ENCODE measurements around the gene GALT. TPM values are rescaled to one million over a fixed set of nuclear protein-coding genes. Genes with fewer than 3 reads are reported as not detected.

The GALT gene
- total and polyA plus RNA-seq, 3 experiments from 2014 or later, result 41.7 to 43.0 (median 42.8) TPM

DNA sequence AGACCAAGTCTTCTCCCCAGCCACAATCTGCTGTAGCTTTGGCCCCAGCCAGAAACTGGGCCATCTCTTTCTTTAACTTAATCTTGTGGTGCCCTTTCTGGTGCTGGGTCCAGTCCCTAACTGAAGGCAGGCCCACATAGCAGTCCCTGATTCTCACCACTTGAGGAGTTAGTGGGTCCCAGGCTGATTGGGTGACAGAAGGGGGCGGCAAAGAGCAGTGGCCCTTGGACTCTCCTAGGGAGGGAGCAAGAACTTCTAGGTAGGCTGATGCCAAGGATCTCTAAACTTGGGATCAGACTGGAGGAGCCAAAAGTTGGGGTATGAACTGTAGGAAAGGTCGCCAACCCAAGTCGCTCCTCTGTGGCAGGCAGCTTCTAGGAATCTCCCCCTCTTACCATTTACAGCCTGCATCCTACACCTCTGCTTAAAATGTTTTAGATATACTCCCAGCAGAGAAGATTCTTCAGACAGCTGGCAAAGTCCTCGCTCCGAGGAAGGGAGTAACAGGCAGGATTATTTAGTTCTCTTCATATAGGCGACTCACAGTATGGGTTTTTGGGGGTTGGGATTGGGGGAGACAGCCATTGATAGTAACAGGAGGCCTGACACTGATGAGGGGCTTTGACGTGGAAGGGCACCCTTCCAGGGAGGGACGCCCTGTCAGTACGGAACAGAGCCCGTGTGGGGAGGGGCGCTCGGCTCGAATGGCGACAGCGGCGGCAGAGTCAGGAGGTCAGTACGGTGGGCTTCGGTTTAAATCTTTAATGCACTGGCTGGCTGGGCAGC lies 18.0 kb downstream of the GALT start:
- peak; percentile 59 to 80 (median 70) for DNase-seq
- Histone ChIP-seq H3K4me1 (ENCODE audit: insufficient read depth, low read length) (peaks cover 48% of the 10 kb centered on the region), H3K27me3 (ENCODE audit: insufficient read depth, low read length, poor library complexity, severe bottlenecking) (no peaks in the 10 kb centered on the region), H3K9me3 (ENCODE audit: low read length) (no peaks in the 10 kb centered on the region), H3K4me3 (ENCODE audit: low read length) (peak overlapping the region; percentile 65), H3K27ac (ENCODE audit: low read depth, low read length) (peak overlapping the region; percentile 43), H3K36me3 (ENCODE audit: insufficient read depth, low read length) (peaks cover 7% of the 10 kb centered on the region)
- POLR2A ChIA-PET, result interaction anchor here (0.6 to 3.0 kb wide), 7 partner anchors 9 to 52 kb away, joined by 3 to 20 read pairs (median 3); partner anchors contain the start of genes DCTN3, GALT, RPP25L and SIGMAR1
- Mint-ChIP-seq H3K9me3 (peaks cover 0 to 5% (median 4%) of the 10 kb centered on the region in 5 donors), H3K4me3 (peak overlapping the region; percentile 82 to 97 (median 89)), H3K27me3 (peaks cover 0 to 4% of the 10 kb centered on the region in 2 donors), H3K27ac (peak overlapping the region; percentile 87 to 99 (median 96)), H3K36me3 (peaks cover 5 to 21% (median 13%) of the 10 kb centered on the region in 3 donors), H3K4me1 (peaks cover 34 to 55% (median 41%) of the 10 kb centered on the region in 3 donors)
- CTCF ChIA-PET, result interaction anchor here (1.1 to 5.0 kb wide), 10 partner anchors 9 to 61 kb away, joined by 3 to 54 read pairs (median 8); partner anchors contain the start of genes GALT, IL11RA and SIGMAR1

DNA sequence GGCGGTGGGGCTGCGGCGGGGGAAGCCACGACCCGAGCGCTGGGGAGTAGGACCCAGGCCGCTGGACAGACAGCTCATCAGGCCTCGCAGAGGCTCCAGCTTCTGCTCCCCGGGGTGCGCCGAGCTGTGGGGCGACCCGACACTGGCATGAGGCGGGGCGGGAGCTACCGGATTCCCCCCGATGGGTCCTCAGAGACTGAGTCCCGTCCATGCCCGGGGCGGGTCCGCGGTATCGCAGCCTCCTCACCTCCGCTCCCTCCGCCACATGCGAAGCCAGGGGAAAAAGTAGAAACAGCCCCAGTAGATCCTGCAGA lies 18.5 kb downstream of the GALT start:
- ChIA-PET POLR2A (interaction anchor here (0.6 to 3.0 kb wide), 6 partner anchors 9 to 53 kb away, joined by 3 to 20 read pairs (median 3); partner anchors contain the start of genes DCTN3, GALT and RPP25L), CTCF (interaction anchor here (1.1 to 5.0 kb wide), 9 partner anchors 9 to 48 kb away, joined by 3 to 54 read pairs (median 10); partner anchors contain the start of genes GALT, IL11RA and SIGMAR1)
- Mint-ChIP-seq H3K36me3 (peaks cover 5 to 20% (median 13%) of the 10 kb centered on the region in 3 donors), H3K27me3 (peaks cover 0 to 4% of the 10 kb centered on the region in 2 donors), H3K4me1 (peaks cover 34 to 55% (median 41%) of the 10 kb centered on the region in 3 donors), H3K4me3 (peak overlapping the region; percentile 82 to 97 (median 89)), H3K27ac (peak overlapping the region; percentile 87 to 99 (median 97)), H3K9me3 (peaks cover 0 to 9% (median 4%) of the 10 kb centered on the region in 5 donors)
- no peak for DNase-seq
- H3K4me3 ChIP-seq (ENCODE audit: low read length), result peak overlapping the region; percentile 65
- no peaks in the 10 kb centered on the region for H3K9me3 ChIP-seq (ENCODE audit: low read length)
- H3K27ac ChIP-seq (ENCODE audit: low read depth, low read length), result peak overlapping the region; percentile 43
- H3K27me3 ChIP-seq (ENCODE audit: insufficient read depth, low read length, poor library complexity, severe bottlenecking), result no peaks in the 10 kb centered on the region
- peaks cover 4% of the 10 kb centered on the region for H3K36me3 ChIP-seq (ENCODE audit: insufficient read depth, low read length)
- peaks cover 48% of the 10 kb centered on the region for H3K4me1 ChIP-seq (ENCODE audit: insufficient read depth, low read length)

DNA sequence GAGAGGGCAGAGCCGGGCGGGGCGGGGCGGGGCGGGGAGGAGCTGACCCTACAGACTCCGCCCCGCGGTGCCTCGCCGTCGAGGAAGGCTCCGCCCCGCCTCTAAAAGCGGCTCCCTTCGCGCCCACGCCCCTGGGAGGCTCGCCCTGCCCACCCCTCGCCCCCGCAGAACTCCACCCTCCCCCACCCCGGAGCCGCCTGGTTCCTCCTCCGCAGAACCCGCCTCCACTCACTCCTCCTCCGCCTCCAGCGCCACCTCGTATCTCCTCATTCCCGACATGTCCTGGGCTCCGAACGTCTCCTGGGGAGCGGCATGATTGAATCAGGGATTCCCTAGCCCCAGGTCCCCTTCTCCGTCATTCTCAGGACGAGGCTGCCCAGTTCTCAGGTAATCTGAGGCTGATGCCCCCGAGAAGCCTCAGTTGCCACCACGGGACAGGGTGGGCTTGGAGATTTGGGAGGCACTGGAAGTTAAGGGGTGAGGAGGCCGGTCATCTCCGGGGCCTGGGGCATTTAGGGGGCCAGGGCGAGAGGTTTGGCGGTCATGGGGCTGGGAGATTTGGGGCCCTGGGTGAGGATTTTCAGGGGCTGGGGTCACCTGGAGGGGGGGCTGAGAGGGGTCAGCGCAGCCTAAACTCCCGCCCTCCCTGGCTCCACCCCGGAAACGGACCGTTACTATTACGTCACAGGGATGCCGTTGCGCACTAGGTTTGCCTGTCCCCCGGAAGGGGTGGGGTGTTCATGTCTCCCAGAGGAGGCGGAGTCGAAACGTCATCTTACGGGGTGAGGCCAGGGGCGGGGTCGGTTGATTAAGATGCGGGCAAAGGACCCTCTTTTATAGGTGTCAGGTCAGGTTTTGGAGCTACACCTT lies 19.1 kb downstream of the GALT start:
- Histone ChIP-seq H3K4me1 (ENCODE audit: insufficient read depth, low read length) (peaks cover 48% of the 10 kb centered on the region), H3K27ac (ENCODE audit: low read depth, low read length) (peak overlapping the region; percentile 96), H3K9me3 (ENCODE audit: low read length) (no peaks in the 10 kb centered on the region), H3K36me3 (ENCODE audit: insufficient read depth, low read length) (no peaks in the 10 kb centered on the region), H3K27me3 (ENCODE audit: insufficient read depth, low read length, poor library complexity, severe bottlenecking) (no peaks in the 10 kb centered on the region), H3K4me3 (ENCODE audit: low read length) (peak overlapping the region; percentile 87)
- H3K9me3 Mint-ChIP-seq, result peaks cover 0 to 11% (median 4%) of the 10 kb centered on the region in 5 donors
- peak overlapping the region; percentile 82 to 97 (median 89) for H3K4me3 Mint-ChIP-seq
- peak overlapping the region; percentile 87 to 99 (median 98) for H3K27ac Mint-ChIP-seq
- peak; percentile 84 to 93 (median 86) for DNase-seq
- POLR2A ChIA-PET, result interaction anchor here (0.7 to 3.0 kb wide), 5 partner anchors 19 to 53 kb away, joined by 3 to 20 read pairs (median 3); partner anchors contain the start of genes DCTN3, GALT and RPP25L
- H3K4me1 Mint-ChIP-seq, result peaks cover 34 to 55% (median 41%) of the 10 kb centered on the region in 3 donors
- peaks cover 5 to 14% (median 13%) of the 10 kb centered on the region in 3 donors for H3K36me3 Mint-ChIP-seq
- CTCF ChIA-PET, result interaction anchor here (1.1 to 5.0 kb wide), 9 partner anchors 10 to 49 kb away, joined by 3 to 54 read pairs (median 10); partner anchors contain the start of genes GALT, IL11RA and SIGMAR1
- peaks cover 0 to 4% of the 10 kb centered on the region in 2 donors for H3K27me3 Mint-ChIP-seq

DNA sequence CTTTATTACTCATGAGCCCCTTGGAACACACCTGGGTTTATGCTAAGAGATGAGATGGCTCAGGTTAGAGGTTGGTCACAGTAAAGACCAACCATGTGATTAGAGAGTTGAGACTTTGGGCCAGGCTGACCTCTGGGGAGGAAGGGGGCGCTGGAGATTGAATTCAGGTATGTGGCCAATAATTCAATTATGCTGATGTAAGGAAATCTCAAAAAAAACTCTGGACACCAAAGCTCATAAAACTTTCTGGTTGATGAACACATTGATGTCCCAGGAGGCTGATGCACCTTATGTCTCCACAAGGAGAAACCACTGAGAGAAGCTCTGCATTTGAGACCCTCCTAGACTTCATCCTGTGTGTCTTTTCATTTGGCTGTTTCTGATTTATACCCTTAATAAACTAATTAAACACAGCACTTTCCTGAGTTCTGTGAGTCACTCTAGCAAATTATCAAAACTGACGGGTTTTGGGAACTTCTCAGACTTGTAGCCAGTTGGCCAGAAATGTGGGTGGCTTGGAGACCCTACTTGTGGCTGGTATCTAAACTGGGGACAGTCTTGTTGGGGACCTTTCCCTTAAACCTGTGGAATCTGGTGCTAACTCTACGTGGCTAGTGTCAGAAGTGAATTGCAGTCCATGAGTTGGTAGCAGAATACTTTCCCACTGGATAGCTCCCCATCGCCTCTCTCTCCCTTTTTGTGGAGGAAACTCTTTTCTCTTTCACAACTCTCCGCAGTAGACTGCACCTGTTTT lies 23.5 kb downstream of the GALT start:
- ChIA-PET POLR2A (no interaction called here), CTCF (interaction anchor here (1.0 to 1.6 kb wide), 2 partner anchors 33 to 377 kb away, joined by 4 to 5 read pairs; no protein-coding TSS in a partner anchor)
- H3K27me3 Mint-ChIP-seq, result peaks cover 0 to 6% of the 10 kb centered on the region in 2 donors

DNA sequence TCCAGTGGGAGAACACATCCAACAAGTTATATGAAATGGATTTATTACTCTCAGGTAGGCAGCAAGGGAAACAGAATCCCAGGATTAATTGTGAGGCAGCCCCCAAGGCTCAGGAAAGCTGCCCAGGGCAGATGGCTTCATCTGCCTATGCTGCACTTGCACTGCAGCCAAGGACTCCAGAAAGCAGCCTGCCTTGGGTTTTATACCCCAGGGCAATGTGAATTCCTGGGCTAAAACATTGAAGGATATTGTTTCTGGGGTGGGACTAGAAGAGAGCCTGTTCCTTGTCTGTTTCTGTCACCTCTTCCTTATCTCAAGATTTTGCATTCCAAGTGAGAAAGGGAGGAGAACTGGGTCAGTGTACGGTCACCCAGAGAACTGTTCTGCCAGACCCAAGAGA lies 24.8 kb downstream of the GALT start:
- Histone ChIP-seq H3K4me3 (ENCODE audit: low read length) (no peak overlapping the region), H3K27me3 (ENCODE audit: insufficient read depth, low read length, poor library complexity, severe bottlenecking) (no peaks in the 10 kb centered on the region), H3K36me3 (ENCODE audit: insufficient read depth, low read length) (no peaks in the 10 kb centered on the region), H3K4me1 (ENCODE audit: insufficient read depth, low read length) (peaks cover under 1% of the 10 kb centered on the region), H3K27ac (ENCODE audit: low read depth, low read length) (no peak overlapping the region), H3K9me3 (ENCODE audit: low read length) (no peaks in the 10 kb centered on the region)
- Mint-ChIP-seq H3K27me3 (peaks cover 0 to 2% of the 10 kb centered on the region in 2 donors), H3K4me3 (no peak overlapping the region), H3K4me1 (peaks cover 0 to 9% (median 2%) of the 10 kb centered on the region in 3 donors), H3K27ac (no peak overlapping the region), H3K36me3 (peaks cover 4 to 6% (median 5%) of the 10 kb centered on the region in 3 donors), H3K9me3 (peaks cover 0 to 11% (median 4%) of the 10 kb centered on the region in 5 donors)
- ChIA-PET CTCF (no interaction called here), POLR2A (no interaction called here)
- no peak for DNase-seq

More for the DNA sequence above, 23.5 kb downstream of the GALT start:
- no peaks in the 10 kb centered on the region for H3K9me3 ChIP-seq (ENCODE audit: low read length)
- Mint-ChIP-seq H3K4me1 (peaks cover 5 to 16% (median 6%) of the 10 kb centered on the region in 3 donors), H3K36me3 (peaks cover 4 to 6% (median 5%) of the 10 kb centered on the region in 3 donors), H3K27ac (peak overlapping the region in 2 of 8 donors; percentile 8 to 30), H3K9me3 (peaks cover 0 to 11% (median 4%) of the 10 kb centered on the region in 5 donors), H3K4me3 (no peak overlapping the region)
- no peaks in the 10 kb centered on the region for H3K36me3 ChIP-seq (ENCODE audit: insufficient read depth, low read length)
- no peak overlapping the region for H3K4me3 ChIP-seq (ENCODE audit: low read length)
- no peak for DNase-seq
- no peak overlapping the region for H3K27ac ChIP-seq (ENCODE audit: low read depth, low read length)
- peaks cover 9% of the 10 kb centered on the region for H3K4me1 ChIP-seq (ENCODE audit: insufficient read depth, low read length)
- no peaks in the 10 kb centered on the region for H3K27me3 ChIP-seq (ENCODE audit: insufficient read depth, low read length, poor library complexity, severe bottlenecking)

DNA sequence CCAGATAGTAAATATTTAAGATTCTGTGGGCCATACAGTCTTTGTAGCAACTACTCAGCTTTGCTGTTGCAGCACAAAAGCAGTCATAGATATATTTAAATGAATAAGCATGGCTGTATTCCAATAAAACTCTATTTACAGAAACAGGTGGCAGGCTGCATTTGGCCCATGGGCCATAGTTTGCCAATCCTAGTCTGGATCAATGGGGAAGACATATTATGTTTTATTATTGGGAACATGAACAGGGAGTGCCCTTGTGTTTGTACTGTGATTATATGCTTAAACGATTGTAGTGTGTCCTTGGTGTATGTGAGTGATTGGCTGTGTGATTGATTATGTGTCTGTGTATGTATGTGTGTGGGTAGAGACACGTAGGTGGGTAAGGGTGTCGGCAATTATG lies 28.0 kb downstream of the GALT start:
- Mint-ChIP-seq H3K9me3 (peaks cover 0 to 7% (median 0%) of the 10 kb centered on the region in 5 donors), H3K36me3 (peaks cover 0 to under 1% (median 0%) of the 10 kb centered on the region in 3 donors), H3K4me3 (no peak overlapping the region), H3K4me1 (no peaks in the 10 kb centered on the region), H3K27ac (peak overlapping the region in 1 of 8 donors; percentile 90), H3K27me3 (peaks cover 0 to 3% of the 10 kb centered on the region in 2 donors)
- POLR2A ChIA-PET, result no interaction called here
- DNase-seq, result no peak
- Histone ChIP-seq H3K27ac (ENCODE audit: low read depth, low read length) (no peak overlapping the region), H3K27me3 (ENCODE audit: insufficient read depth, low read length, poor library complexity, severe bottlenecking) (no peaks in the 10 kb centered on the region), H3K4me3 (ENCODE audit: low read length) (no peak overlapping the region), H3K4me1 (ENCODE audit: insufficient read depth, low read length) (no peaks in the 10 kb centered on the region), H3K9me3 (ENCODE audit: low read length) (no peaks in the 10 kb centered on the region), H3K36me3 (ENCODE audit: insufficient read depth, low read length) (no peaks in the 10 kb centered on the region)
- CTCF ChIA-PET, result interaction anchor here (0.8 to 2.9 kb wide), 3 partner anchors 10 to 28 kb away, joined by 3 to 10 read pairs (median 4); partner anchors contain the start of gene GALT

Data from CD8-positive, alpha-beta memory T cell (primary cell).